ENCODE data around the gene PRRX2. TPM values are rescaled to one million over a fixed set of nuclear protein-coding genes. Genes with fewer than 3 reads are reported as not detected.

Gene PRRX2
- total and polyA plus RNA-seq, 4 donors = 0.03 to 0.08 TPM; not detected in 2

DNA sequence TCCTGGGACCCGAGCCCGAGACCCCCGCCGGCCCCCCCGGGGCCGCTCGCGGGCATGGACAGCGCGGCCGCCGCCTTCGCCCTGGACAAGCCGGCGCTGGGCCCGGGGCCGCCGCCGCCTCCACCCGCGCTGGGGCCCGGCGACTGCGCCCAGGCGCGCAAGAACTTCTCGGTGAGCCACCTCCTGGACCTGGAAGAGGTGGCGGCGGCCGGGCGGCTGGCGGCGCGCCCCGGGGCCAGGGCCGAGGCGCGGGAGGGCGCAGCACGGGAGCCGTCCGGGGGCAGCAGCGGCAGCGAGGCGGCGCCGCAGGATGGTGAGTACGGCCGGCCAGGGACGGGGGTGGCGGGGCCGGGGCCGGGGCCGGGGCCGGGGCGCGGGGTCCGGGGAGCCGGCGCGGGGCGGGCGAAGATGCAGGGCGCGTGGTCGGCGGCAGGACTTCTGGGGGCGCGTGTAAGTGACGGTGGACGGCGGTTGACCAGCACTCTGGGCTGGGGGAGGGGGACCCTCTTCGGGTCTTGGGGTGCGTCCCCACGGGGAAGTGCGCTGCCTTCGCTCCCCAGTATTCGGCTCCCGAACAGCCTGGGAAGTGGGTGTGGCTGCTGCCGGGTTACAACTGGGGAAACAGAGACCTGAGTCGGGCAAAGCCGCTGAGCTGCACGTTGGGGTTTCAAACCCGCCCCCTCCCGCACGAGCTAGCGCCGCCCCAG, 520 bp downstream of the PRRX2 start:
- H3K9me3 ChIP-seq (ENCODE audit: control insufficient read depth in 4 of 4, low read length in 3 of 4) = no peaks in the 10 kb centered on the region
- DNase-seq (ENCODE audit: low spot score) = no peak
- peaks cover 0 to 10% (median 1%) of the 10 kb centered on the region in 4 donors for H3K27me3 ChIP-seq (ENCODE audit: control insufficient read depth in 4 of 4, insufficient read depth in 4 of 4, low read length in 3 of 4)
- peaks cover 0 to 10% (median 2%) of the 10 kb centered on the region in 4 donors for H3K4me1 ChIP-seq (ENCODE audit: control insufficient read depth in 4 of 4, insufficient read depth in 4 of 4, low read length in 3 of 4)
- WGBS = 6% methylated on average over 88 of the region's 88 CpGs
- TF ChIP-seq FOXA1 (IDR thresholded peaks at IDR 0.05) (no peak), HNF4A (conservative IDR thresholded peaks at IDR 0.05) (no peak), SP1 (IDR thresholded peaks at IDR 0.05) (no peak), YY1 (IDR thresholded peaks at IDR 0.05) (no peak), EGR1 (IDR thresholded peaks at IDR 0.05; ENCODE audit: low read depth in 2 of 2) (no peak), ZBTB33 (IDR thresholded peaks at IDR 0.05) (no peak), HNF4G (IDR thresholded peaks at IDR 0.05) (no peak), REST (IDR thresholded peaks at IDR 0.05) (no peak), TAF1 (conservative IDR thresholded peaks at IDR 0.05) (no peak), GABPA (IDR thresholded peaks at IDR 0.05 in 1 of 2, conservative IDR thresholded peaks at IDR 0.05 in 1 of 2) (no peak), RAD21 (IDR thresholded peaks at IDR 0.05) (no peak), ATF3 (IDR thresholded peaks at IDR 0.05) (no peak), JUND (IDR thresholded peaks at IDR 0.05) (no peak), CTCF (IDR thresholded peaks at IDR 0.05; ENCODE audit: low read depth, low read length, missing input control) (no peak), RXRA (IDR thresholded peaks at IDR 0.05) (no peak), NR2F2 (IDR thresholded peaks at IDR 0.05) (no peak)
- TF ChIP-seq, protein P1, sequence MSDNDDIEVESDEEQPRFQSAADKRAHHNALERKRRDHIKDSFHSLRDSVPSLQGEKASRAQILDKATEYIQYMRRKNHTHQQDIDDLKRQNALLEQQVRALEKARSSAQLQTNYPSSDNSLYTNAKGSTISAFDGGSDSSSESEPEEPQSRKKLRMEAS (IDR thresholded peaks at IDR 0.05) = no peak
- H3K9ac ChIP-seq (ENCODE audit: low read depth in 1 of 2, low read length in 2 of 2) = no peak overlapping the region
- no peaks in the 10 kb centered on the region for H3K36me3 ChIP-seq (ENCODE audit: control insufficient read depth in 4 of 4, insufficient read depth in 3 of 4, low read depth in 1 of 4, low read length in 3 of 4)
- peak overlapping the region in 1 of 3 donors; percentile 32 for H3K4me3 ChIP-seq (ENCODE audit: low read depth in 1 of 3, low read length in 3 of 3)
- no peak overlapping the region for H3K27ac ChIP-seq (ENCODE audit: low read depth in 1 of 2, low read length in 2 of 2)

Measured in liver (tissue), 9 donors.